Activated T-cell treated with anti-CD3 and anti-CD28 coated beads for 4 hours (primary cell): Measurements from ENCODE around the gene PTPA.
"Not testable (repeated sequence)": the region's sequence is repeated elsewhere in the genome, so short reads cannot be mapped to it uniquely, and the experiment has no call there.

Experiments used
- DNase-seq: peaks from one replicate; pipeline ENCODE4 v3.0.0-alpha.2; 2020

The PTPA gene

GRCh38 chr9:129178568-129179382 lies 67.6 kb downstream of the PTPA start:
- DNase-seq, result no peak

- DNase-seq, result no peak
Observed at GRCh38 chr9:129181246-129181645, 70.0 kb downstream of the PTPA start.

GRCh38 chr9:129182122-129182521 lies 70.9 kb downstream of the PTPA start:
- no peak for DNase-seq

- no peak for DNase-seq
Observed at GRCh38 chr9:129182625-129183494, 71.6 kb downstream of the PTPA start.

GRCh38 chr9:129183495-129184218 lies 72.4 kb downstream of the PTPA start:
- no peak for DNase-seq

- DNase-seq, result no peak
Observed at GRCh38 chr9:129184219-129184524, 73.0 kb downstream of the PTPA start.

- no peak for DNase-seq
Observed at GRCh38 chr9:129184596-129185122, 73.4 kb downstream of the PTPA start.

GRCh38 chr9:129185402-129185801 lies 74.2 kb downstream of the PTPA start:
- DNase-seq, result no peak

- no peak for DNase-seq
Observed at GRCh38 chr9:129185991-129186390, 74.8 kb downstream of the PTPA start.

- DNase-seq, result no peak
Observed at GRCh38 chr9:129187042-129187441, 75.8 kb downstream of the PTPA start.

GRCh38 chr9:129189971-129190370 lies 78.8 kb downstream of the PTPA start:
- not testable (repeated sequence) for DNase-seq

GRCh38 chr9:129191234-129191633 lies 80.0 kb downstream of the PTPA start:
- DNase-seq, result no peak

GRCh38 chr9:129193655-129194054 lies 82.4 kb downstream of the PTPA start:
- no peak for DNase-seq

GRCh38 chr9:129194221-129194620 lies 83.0 kb downstream of the PTPA start:
- DNase-seq, result no peak

- DNase-seq, result no peak
Observed at GRCh38 chr9:129195606-129196005, 84.4 kb downstream of the PTPA start.

GRCh38 chr9:129197045-129197444 lies 85.8 kb downstream of the PTPA start:
- DNase-seq, result not testable (repeated sequence)

GRCh38 chr9:129197978-129198318 lies 86.7 kb downstream of the PTPA start:
- no peak for DNase-seq
